DOHH2 (cell line): ENCODE results near the gene PYDC1.

Source experiments
- H3F3A ChIP-seq: fragments of 200-600 bp; sonication (generic), shearing (Covaris generic); 2 replicates; pipeline ENCODE4 v1.6.0; 2016; ENCODE audit warnings: antibody characterized with exemption, mild to moderate bottlenecking; ENCODE audit not compliant: control insufficient read depth, insufficient read depth
- H3K27ac ChIP-seq: fragments of 200-600 bp; sonication (generic); 2 replicates; pipeline ENCODE4 v1.5.1; 2014; ENCODE audit warnings: low read depth, mild to moderate bottlenecking, low read length, moderate library complexity
- H3K27me3 ChIP-seq: fragments of 200-600 bp; sonication (generic); 2 replicates; pipeline ENCODE4 v1.6.1; 2014; ENCODE audit warnings: mild to moderate bottlenecking, low read length, mixed read lengths; ENCODE audit not compliant: control insufficient read depth
- H3K36me3 ChIP-seq: fragments of 200-600 bp; sonication (generic); 2 replicates; pipeline ENCODE4 v1.6.1; 2014; ENCODE audit warnings: mild to moderate bottlenecking, low read length, moderate library complexity, mixed read lengths; ENCODE audit not compliant: control insufficient read depth
- H3K4me1 ChIP-seq: fragments of 200-600 bp; sonication (generic); 2 replicates; pipeline ENCODE4 v1.6.1; 2014; ENCODE audit warnings: mild to moderate bottlenecking, low read length, mixed read lengths; ENCODE audit not compliant: control insufficient read depth
- H3K4me2 ChIP-seq: fragments of 200-600 bp; sonication (generic); 2 replicates; pipeline ENCODE4 v1.6.0; 2014; ENCODE audit warnings: mild to moderate bottlenecking, low read length, moderate library complexity
- H3K4me3 ChIP-seq: fragments of 200-600 bp; sonication (generic); 2 replicates; pipeline ENCODE4 v1.5.1; 2014; ENCODE audit warnings: mild to moderate bottlenecking, low read length, mixed read lengths
- H3K79me2 ChIP-seq: fragments of 200-600 bp; sonication (generic); 2 replicates; pipeline ENCODE4 v1.6.1; 2014; ENCODE audit warnings: mild to moderate bottlenecking, low read length, mixed read lengths; ENCODE audit not compliant: control insufficient read depth
- H3K9me2 ChIP-seq: fragments of 200-600 bp; sonication (generic); replicated peaks from 2 replicates; pipeline ENCODE4 v1.6.1; 2014; ENCODE audit warnings: mild to moderate bottlenecking, low read length, mixed read lengths; ENCODE audit not compliant: control insufficient read depth
- H3K9me3 ChIP-seq: fragments of 200-600 bp; sonication (generic); 2 replicates; pipeline ENCODE4 v1.6.1; 2014; ENCODE audit warnings: antibody characterized with exemption, low read length, mixed read lengths; ENCODE audit not compliant: control insufficient read depth, insufficient read depth
- H4K20me1 ChIP-seq: fragments of 200-600 bp; sonication (generic); 2 replicates; pipeline ENCODE4 v1.6.0; 2014; ENCODE audit warnings: low read depth, mild to moderate bottlenecking, antibody characterized with exemption, low read length, moderate library complexity; ENCODE audit not compliant: control insufficient read depth, insufficient read depth
- EZH2phosphoT487 ChIP-seq: fragments of 200-600 bp; sonication (generic); IDR thresholded peaks from 2 replicates; pipeline ENCODE4 v1.6.1; 2017; ENCODE audit warnings: borderline replicate concordance, mild to moderate bottlenecking, antibody characterized with exemption, low read length, moderate library complexity, mixed read lengths
- TF ChIP-seq, protein P1 (sequence below): fragments of 200-600 bp; sonication (generic); IDR thresholded peaks from one replicate; pipeline ENCODE4 v1.5.1; 2014; ENCODE audit warnings: antibody characterized with exemption, mild to moderate bottlenecking, low read depth, low read length; ENCODE audit not compliant: poor library complexity, severe bottlenecking

Gene PYDC1

DNA sequence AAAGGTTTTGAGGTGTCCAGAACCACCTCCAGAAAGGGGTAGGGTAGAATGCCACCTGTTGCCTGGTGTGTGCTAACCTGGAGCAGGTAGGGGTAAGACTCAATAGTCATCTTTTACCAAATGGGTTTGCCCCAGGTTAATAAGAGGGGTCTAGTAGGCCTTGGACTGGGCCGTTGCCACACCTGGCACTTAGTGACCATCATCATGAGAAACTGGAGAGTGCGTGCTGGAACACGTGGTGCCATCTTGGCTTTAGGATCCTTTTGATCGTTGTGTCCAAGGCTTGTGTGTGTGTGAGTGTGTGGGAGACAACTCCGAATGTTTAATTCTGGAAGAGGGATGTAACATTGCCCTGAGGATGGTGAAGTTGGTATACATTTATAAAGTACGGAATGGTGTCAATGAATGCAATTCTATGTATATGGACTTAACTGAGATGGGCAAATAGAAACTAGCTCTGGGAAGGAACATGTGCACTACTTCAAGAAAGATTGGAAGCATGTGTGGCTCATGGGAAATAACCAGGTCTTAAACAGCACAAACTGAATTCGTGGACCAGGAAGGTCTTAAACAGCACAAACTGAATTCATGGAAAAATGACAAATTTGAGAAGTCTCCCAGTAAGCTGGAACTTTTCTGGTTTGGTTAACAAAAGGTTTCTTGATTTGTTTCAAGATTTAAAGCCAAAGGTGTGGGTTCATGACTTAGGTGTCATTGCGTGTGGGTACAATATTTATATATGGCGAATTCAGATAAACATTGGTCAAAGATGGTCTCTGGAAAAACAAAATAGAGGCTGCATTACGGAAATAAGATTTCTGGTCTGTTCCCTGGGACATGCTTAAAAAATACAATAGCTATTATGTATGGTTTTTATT is 29.8 kb downstream of the PYDC1 start:
- peaks cover 9% of the 10 kb centered on the region for H3K4me1 ChIP-seq
- H3K27me3 ChIP-seq = no peaks in the 10 kb centered on the region
- H3K9me3 ChIP-seq = no peaks in the 10 kb centered on the region
- H3K9me2 ChIP-seq = no peaks in the 10 kb centered on the region
- no peak overlapping the region for H3K4me3 ChIP-seq
- H3K4me2 ChIP-seq = no peak overlapping the region
- H4K20me1 ChIP-seq = peaks cover 90% of the 10 kb centered on the region
- H3K36me3 ChIP-seq = peaks cover 100% of the 10 kb centered on the region
- H3F3A ChIP-seq = peaks cover 67% of the 10 kb centered on the region
- no peak overlapping the region for H3K27ac ChIP-seq
- TF ChIP-seq, protein P1, sequence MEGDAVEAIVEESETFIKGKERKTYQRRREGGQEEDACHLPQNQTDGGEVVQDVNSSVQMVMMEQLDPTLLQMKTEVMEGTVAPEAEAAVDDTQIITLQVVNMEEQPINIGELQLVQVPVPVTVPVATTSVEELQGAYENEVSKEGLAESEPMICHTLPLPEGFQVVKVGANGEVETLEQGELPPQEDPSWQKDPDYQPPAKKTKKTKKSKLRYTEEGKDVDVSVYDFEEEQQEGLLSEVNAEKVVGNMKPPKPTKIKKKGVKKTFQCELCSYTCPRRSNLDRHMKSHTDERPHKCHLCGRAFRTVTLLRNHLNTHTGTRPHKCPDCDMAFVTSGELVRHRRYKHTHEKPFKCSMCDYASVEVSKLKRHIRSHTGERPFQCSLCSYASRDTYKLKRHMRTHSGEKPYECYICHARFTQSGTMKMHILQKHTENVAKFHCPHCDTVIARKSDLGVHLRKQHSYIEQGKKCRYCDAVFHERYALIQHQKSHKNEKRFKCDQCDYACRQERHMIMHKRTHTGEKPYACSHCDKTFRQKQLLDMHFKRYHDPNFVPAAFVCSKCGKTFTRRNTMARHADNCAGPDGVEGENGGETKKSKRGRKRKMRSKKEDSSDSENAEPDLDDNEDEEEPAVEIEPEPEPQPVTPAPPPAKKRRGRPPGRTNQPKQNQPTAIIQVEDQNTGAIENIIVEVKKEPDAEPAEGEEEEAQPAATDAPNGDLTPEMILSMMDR = no peak
- no peak for TF ChIP-seq EZH2phosphoT487
- H3K79me2 ChIP-seq = peaks cover 91% of the 10 kb centered on the region

DNA sequence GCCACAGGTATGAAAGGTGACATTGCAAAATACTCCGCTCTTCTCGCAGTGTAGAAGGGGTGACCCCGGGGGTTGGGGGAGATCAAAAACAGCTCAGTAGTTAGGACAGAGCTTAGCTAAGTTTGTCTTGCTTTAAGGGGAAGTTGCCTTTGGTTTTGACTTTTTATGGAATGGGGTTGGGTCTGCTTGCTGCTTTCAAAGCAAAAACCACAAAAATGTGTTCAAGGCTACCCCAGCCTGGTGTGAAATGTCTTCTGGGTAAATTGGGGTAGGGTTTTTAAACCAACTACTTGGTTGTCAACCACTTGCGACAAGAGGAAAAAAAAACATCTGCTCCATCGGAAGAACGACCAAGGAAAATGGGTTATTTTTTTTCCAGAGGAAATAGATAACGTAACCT is 30.8 kb downstream of the PYDC1 start:
- H3K79me2 ChIP-seq = peaks cover 93% of the 10 kb centered on the region
- peaks cover 65% of the 10 kb centered on the region for H3F3A ChIP-seq
- H3K27ac ChIP-seq = no peak overlapping the region
- H3K27me3 ChIP-seq = no peaks in the 10 kb centered on the region
- H4K20me1 ChIP-seq = peaks cover 90% of the 10 kb centered on the region
- no peaks in the 10 kb centered on the region for H3K9me2 ChIP-seq
- no peak overlapping the region for H3K4me3 ChIP-seq
- no peak overlapping the region for H3K4me2 ChIP-seq
- no peaks in the 10 kb centered on the region for H3K9me3 ChIP-seq
- H3K36me3 ChIP-seq = peaks cover 100% of the 10 kb centered on the region
- TF ChIP-seq, protein P1 = no peak
- TF ChIP-seq EZH2phosphoT487 = no peak
- peaks cover 19% of the 10 kb centered on the region for H3K4me1 ChIP-seq

DNA sequence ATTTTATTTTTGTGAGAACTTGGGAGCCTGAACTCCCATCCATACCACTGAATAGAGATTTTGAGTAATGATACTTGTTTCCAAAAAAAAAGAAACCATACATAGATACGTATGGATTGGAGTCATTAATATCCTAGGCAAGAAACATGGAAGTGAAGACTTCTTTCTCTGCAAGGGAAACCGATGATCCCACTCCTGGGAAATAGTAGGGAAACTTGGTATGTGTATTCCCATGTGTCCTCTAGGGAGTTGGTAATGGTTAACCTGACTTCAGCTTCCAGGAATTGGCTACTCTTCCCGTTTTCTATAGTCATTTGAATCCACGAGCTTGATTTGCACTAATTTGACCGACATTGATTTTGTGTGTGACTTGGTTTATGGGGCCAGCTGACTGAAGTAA is 31.6 kb downstream of the PYDC1 start:
- H3K79me2 ChIP-seq = peaks cover 99% of the 10 kb centered on the region
- H3K27me3 ChIP-seq = no peaks in the 10 kb centered on the region
- H3K9me3 ChIP-seq = no peaks in the 10 kb centered on the region
- H3K4me3 ChIP-seq = no peak overlapping the region
- TF ChIP-seq, protein P1 = no peak
- no peak for TF ChIP-seq EZH2phosphoT487
- peaks cover 100% of the 10 kb centered on the region for H3K36me3 ChIP-seq
- peaks cover 58% of the 10 kb centered on the region for H3F3A ChIP-seq
- H3K4me2 ChIP-seq = no peak overlapping the region
- H4K20me1 ChIP-seq = peaks cover 87% of the 10 kb centered on the region
- H3K9me2 ChIP-seq = no peaks in the 10 kb centered on the region
- peaks cover 19% of the 10 kb centered on the region for H3K4me1 ChIP-seq
- no peak overlapping the region for H3K27ac ChIP-seq
